Thyroid gland (tissue), 4 donors: ENCODE results near the gene SEC24D. TPM values are rescaled to one million over a fixed set of nuclear protein-coding genes. Genes with fewer than 3 reads are reported as not detected.

Experiments
- DNase-seq, 2 donors: peaks; one replicate each; pipeline ENCODE4 v3.0.0-alpha.2; 2019
- H3K27ac ChIP-seq, 3 donors: fragments of 200-600 bp; sonication (generic); 1 replicate in 2 of 3; 2 replicates in 1 of 3; pipeline ENCODE4 v1.5.1; 2016 to 2019; ENCODE audit warnings: mild to moderate bottlenecking in 1 of 3, moderate library complexity in 1 of 3
- H3K27me3 ChIP-seq: fragments of 200-600 bp; sonication (generic); one replicate; pipeline ENCODE4 v1.5.1; 2019
- H3K36me3 ChIP-seq, 2 donors: fragments of 200-600 bp; sonication (generic); one replicate each; pipeline ENCODE4 v1.5.1; 2016 to 2019
- H3K4me1 ChIP-seq, 2 donors: fragments of 200-600 bp; sonication (generic); one replicate each; pipeline ENCODE4 v1.5.1; 2017 to 2019
- H3K4me3 ChIP-seq, 3 donors: fragments of 200-600 bp; sonication (generic); replicated peaks in 1 of 3; 1 replicate in 2 of 3; 2 replicates in 1 of 3; pipeline ENCODE4 v1.5.1; 2016; ENCODE audit warnings: mild to moderate bottlenecking in 1 of 3
- H3K9me3 ChIP-seq: fragments of 200-600 bp; sonication (generic); one replicate; pipeline ENCODE4 v1.5.1; 2017
- POLR2A ChIP-seq, 2 donors: fragments of 450-650 bp; IDR thresholded peaks; one replicate each; pipeline ENCODE4 v1.6.1; 2017; ENCODE audit warnings: antibody characterized with exemption in 2 of 2, mild to moderate bottlenecking in 2 of 2, moderate library complexity in 1 of 2
- WGBS, 2 donors: methylation state at CpG; one replicate each; pipeline ENCODE4 v1.1.5; 2017; 5-methylcytosine and 5-hydroxymethylcytosine counted together
- intact Hi-C: fragments of 100-400 bp; cut with DNase I; formaldehyde crosslinking; loops from one replicate; pipeline ENCODE4 v1.15.1; 2023
- total RNA-seq, 4 donors: library from RNA; depleted of rRNA; stranded (reverse); fragments of >200 nt; gene quantifications; one replicate each; pipeline ENCODE4 v1.2.3, GENCODE V29; 2016
- TF ChIP-seq, protein P1 (sequence below), 6 experiments: fragments of 200-600 bp in 3 of 6; fragments of 450-650 bp in 3 of 6; sonication (generic) in 3 of 6; IDR thresholded peaks; one replicate each; pipeline ENCODE4 v1.5.1; 2016 to 2019; ENCODE audit warnings: antibody characterized with exemption in 6 of 6, mild to moderate bottlenecking in 2 of 6, inconsistent platforms in 1 of 6, moderate library complexity in 1 of 6

The SEC24D gene
- total RNA-seq, 4 donors from 2014 or later = 56.3 to 120 (median 80.4) TPM

GRCh38 chr4:118842055-118842454 lies 6.1 kb upstream of the SEC24D start:
- Histone ChIP-seq H3K4me1 (no peaks in the 10 kb centered on the region), H3K4me3 (no peak overlapping the region), H3K27me3 (no peaks in the 10 kb centered on the region), H3K27ac (no peak overlapping the region), H3K9me3 (no peaks in the 10 kb centered on the region), H3K36me3 (no peaks in the 10 kb centered on the region)
- DNase-seq = no peak
- intact Hi-C loops = no loop called here
- TF ChIP-seq POLR2A (IDR thresholded peaks at IDR 0.05) = no peak
- TF ChIP-seq, protein P1, sequence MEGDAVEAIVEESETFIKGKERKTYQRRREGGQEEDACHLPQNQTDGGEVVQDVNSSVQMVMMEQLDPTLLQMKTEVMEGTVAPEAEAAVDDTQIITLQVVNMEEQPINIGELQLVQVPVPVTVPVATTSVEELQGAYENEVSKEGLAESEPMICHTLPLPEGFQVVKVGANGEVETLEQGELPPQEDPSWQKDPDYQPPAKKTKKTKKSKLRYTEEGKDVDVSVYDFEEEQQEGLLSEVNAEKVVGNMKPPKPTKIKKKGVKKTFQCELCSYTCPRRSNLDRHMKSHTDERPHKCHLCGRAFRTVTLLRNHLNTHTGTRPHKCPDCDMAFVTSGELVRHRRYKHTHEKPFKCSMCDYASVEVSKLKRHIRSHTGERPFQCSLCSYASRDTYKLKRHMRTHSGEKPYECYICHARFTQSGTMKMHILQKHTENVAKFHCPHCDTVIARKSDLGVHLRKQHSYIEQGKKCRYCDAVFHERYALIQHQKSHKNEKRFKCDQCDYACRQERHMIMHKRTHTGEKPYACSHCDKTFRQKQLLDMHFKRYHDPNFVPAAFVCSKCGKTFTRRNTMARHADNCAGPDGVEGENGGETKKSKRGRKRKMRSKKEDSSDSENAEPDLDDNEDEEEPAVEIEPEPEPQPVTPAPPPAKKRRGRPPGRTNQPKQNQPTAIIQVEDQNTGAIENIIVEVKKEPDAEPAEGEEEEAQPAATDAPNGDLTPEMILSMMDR (IDR thresholded peaks at IDR 0.05) = no peak
- 50 to 79% methylated on average over 3 of the region's 3 CpGs for whole genome bisulfite sequencing, 2 donors

- H3K27ac ChIP-seq = no peak overlapping the region
- no peaks in the 10 kb centered on the region for H3K9me3 ChIP-seq
- intact Hi-C loops = no loop called here
- peaks cover 3 to 4% of the 10 kb centered on the region in 2 donors for H3K4me1 ChIP-seq
- no peaks in the 10 kb centered on the region for H3K27me3 ChIP-seq
- no peak for TF ChIP-seq POLR2A (IDR thresholded peaks at IDR 0.05)
- TF ChIP-seq, protein P1 (IDR thresholded peaks at IDR 0.05) = no peak
- WGBS, 2 donors = 74 to 89% methylated on average over 3 of the region's 3 CpGs
- H3K4me3 ChIP-seq = no peak overlapping the region
- DNase-seq = no peak
- no peaks in the 10 kb centered on the region for H3K36me3 ChIP-seq
These were observed 3.4 kb upstream of the SEC24D start for GRCh38 chr4:118839221-118839927.

DNA sequence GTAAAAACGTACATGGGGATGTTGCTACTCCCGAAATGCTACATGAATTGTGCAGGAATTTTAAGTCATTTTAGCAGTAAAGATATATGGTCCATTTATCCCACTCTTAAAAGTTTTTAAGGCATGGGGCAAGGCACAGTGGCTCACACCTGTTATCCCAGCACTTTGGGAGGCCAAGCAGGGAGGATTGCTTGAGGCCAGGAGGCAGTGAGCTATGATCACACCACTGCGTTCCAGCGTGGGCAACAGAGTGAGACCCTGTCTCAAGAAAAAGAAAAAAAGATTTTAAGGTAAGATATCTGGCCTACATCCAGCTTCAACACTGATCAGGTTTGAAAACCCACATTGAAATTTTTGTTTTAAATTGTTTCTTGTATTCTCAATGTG lies 1.2 kb upstream of the SEC24D start:
- no peak for TF ChIP-seq POLR2A (IDR thresholded peaks at IDR 0.05)
- TF ChIP-seq, protein P1 (IDR thresholded peaks at IDR 0.05) = no peak
- intact Hi-C loops = no loop called here
- no peaks in the 10 kb centered on the region for H3K27me3 ChIP-seq
- H3K27ac ChIP-seq = peak overlapping the region in 1 of 3 donors; percentile 99
- DNase-seq = no peak
- H3K9me3 ChIP-seq = no peaks in the 10 kb centered on the region
- peaks cover 12 to 14% of the 10 kb centered on the region in 2 donors for H3K36me3 ChIP-seq
- H3K4me1 ChIP-seq = peaks cover 10 to 11% of the 10 kb centered on the region in 2 donors
- WGBS, 2 donors = 48 to 58% methylated on average over 4 of the region's 4 CpGs
- no peak overlapping the region for H3K4me3 ChIP-seq

GRCh38 chr4:118836301-118837120 lies 585 bp upstream of the SEC24D start:
- peaks cover 10 to 11% of the 10 kb centered on the region in 2 donors for H3K4me1 ChIP-seq
- no peaks in the 10 kb centered on the region for H3K9me3 ChIP-seq
- peaks cover 15 to 18% of the 10 kb centered on the region in 2 donors for H3K36me3 ChIP-seq
- peak; percentile 34 to 49 for DNase-seq
- peak overlapping the region; percentile 77 to 86 (median 85) for H3K4me3 ChIP-seq
- TF ChIP-seq, protein P1 (IDR thresholded peaks at IDR 0.05) = no peak
- no peak for TF ChIP-seq POLR2A (IDR thresholded peaks at IDR 0.05)
- intact Hi-C loops = no loop called here
- H3K27ac ChIP-seq = peak overlapping the region in 2 of 3 donors; percentile 97 to 99
- no peaks in the 10 kb centered on the region for H3K27me3 ChIP-seq
- WGBS, 2 donors = 1 to 2% methylated on average over 29 of the region's 29 CpGs
